ENCODE results near the gene RCBTB2.
"Not testable (repeated sequence)": the region's sequence is repeated elsewhere in the genome, so short reads cannot be mapped to it uniquely, and the experiment has no call there.

RCBTB2 gene

GRCh38 chr13:48532506-48533499, at the start of gene RCBTB2:
RCBTB2 (minus strand) TSS chr13:48533080; CDS start chr13:48521939, 11,141 bp downstream.
- DNase-seq (ENCODE audit: low read depth), result peak; percentile 75

DNA sequence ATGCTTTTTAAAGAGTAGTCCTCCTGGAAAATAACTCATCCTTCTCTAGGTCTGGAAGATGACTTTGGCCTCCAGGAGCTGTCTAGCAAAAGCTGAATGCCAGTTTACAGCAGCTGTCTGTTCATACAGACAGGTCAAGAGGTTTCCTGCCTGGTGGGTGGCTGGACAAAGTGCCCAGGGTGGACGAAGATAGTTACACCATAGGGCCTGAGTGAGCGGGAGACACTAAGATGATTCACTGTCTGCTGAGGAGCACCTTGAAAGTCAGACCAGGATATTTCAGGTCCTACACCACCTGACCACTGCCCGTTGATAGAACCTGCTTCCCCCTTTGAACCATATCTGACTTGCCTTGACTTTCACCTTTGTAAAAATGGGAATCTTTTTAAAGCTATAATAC, 49.2 kb upstream of the RCBTB2 start:
- no peak for DNase-seq (ENCODE audit: low read depth)

GRCh38 chr13:48580896-48581295, 48.0 kb upstream of the RCBTB2 start:
- no peak for DNase-seq (ENCODE audit: low read depth)

DNA sequence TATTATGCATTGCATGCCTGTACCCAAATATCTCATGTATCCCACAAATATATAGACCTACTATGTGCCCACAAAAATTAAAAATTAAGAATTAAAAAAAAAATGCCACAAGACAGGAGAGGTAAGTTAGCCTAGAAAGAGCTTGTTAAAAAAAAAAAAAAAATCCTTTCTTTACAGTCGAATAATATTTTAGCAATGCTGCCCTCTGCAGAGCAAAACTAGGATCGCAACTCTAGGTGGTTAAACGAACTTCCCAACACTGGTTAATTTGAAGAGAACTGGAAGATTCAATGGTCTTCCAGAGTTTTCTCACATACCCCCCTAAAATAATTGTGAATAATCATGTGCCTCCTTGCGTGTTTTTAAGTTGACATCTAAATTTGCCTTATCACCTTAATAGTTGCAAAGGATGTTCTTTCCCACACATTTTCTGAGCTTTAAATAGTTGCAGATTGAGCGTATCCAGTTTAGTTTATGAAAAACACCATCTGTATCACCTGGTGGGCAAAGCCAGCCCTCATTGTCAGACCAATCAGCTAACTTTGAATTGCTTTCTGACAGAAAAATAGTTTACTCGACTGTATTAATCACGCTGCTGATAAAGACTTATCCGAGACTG, 47.4 kb upstream of the RCBTB2 start:
- DNase-seq (ENCODE audit: low read depth), result no peak

DNA sequence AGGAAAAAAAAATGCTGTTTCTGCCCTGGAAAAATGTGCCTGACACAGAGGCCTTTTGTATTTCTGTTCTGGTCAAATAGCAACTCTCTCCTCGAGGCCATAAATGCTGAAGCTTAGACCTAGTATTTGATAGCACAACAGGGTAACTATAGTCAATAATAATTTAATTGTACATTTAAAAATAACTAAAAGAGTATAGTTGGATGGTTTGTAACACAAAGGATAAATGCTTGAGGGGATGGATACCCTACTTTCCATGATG, 47.0 kb upstream of the RCBTB2 start:
- DNase-seq (ENCODE audit: low read depth), result not testable (repeated sequence)

DNA sequence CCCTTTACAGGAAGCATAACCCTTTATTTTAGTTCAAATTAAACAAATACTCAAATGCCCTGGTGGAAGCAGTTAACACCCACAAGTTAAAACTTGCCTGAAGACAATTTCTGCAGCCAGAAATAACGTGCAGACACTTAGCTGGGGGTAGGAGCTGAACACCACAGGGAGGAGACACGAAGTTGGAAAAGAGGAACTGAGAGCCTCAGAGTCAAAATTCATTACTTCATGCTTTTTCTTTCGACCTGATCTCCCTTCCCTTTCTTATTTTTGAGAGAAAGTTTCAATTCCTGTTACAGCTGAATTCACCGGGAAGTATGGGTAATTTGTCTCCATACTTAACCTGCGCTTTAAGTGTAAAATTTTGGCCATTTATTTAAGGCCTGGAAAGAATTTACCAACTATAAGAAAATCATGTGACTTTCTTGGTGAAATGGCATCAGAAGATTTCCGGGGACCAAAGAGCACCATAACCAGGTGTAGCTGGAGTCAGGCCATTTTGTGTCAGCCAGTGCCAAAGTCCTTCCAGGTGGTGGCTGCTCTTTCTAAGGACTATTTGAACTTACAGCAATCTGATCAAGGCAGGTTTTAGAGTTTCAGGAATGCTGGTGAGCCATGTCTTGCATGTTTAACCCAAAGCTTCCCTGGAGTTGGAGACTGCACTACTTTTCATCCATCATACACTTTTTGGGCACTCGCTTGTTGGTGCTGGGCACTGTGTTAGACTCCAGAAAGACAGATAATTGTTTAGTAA, 46.5 kb upstream of the RCBTB2 start:
- no peak for DNase-seq (ENCODE audit: low read depth)

GRCh38 chr13:48578516-48579164, 45.8 kb upstream of the RCBTB2 start:
- no peak for DNase-seq (ENCODE audit: low read depth)

DNA sequence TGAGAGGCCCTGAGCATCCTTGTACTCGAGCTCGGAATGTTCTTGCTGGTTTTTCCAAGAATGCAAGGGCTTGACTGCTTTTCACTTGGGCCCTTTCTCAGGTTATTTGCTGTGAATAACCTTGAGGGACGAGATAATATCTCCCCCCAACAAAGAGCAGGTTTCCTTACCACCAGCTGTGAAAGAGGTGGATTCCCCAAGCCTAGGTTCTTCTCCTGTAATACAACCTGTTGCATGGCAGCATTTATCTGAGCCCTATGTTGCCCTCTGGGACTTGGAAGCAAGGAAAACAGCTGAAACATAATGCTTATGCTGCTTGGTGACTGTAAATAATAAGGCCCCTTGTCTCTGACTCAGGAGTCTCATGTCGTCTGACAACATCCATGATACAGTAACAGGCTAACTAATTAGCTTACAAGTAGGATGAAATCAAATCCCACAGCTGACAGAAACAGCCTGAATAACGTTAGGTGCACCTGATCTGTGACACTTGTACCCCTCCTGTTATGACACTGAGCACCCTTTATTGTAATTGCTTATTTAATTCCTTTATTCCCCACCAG, 43.6 kb upstream of the RCBTB2 start:
- DNase-seq (ENCODE audit: low read depth), result no peak

DNA sequence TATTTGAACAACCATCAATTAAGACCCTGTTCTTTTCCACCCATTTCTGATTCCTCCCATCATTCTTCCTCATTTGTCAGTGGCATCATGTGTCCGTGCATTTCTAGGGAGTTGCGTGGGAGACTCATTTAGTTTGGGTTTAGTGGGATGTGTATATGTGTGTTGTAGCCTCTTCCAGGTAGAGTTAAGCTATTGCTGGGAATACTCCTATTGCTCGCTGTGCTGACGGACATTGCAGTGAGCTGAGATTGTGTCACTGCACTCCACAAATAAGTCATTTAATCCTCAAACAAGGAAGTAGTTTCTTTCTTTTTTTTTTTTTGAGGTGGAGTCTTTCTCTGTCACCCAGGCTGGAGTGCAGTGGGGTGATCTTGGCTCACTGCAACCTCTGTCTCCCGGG, 42.2 kb upstream of the RCBTB2 start:
- DNase-seq (ENCODE audit: low read depth), result no peak

DNA sequence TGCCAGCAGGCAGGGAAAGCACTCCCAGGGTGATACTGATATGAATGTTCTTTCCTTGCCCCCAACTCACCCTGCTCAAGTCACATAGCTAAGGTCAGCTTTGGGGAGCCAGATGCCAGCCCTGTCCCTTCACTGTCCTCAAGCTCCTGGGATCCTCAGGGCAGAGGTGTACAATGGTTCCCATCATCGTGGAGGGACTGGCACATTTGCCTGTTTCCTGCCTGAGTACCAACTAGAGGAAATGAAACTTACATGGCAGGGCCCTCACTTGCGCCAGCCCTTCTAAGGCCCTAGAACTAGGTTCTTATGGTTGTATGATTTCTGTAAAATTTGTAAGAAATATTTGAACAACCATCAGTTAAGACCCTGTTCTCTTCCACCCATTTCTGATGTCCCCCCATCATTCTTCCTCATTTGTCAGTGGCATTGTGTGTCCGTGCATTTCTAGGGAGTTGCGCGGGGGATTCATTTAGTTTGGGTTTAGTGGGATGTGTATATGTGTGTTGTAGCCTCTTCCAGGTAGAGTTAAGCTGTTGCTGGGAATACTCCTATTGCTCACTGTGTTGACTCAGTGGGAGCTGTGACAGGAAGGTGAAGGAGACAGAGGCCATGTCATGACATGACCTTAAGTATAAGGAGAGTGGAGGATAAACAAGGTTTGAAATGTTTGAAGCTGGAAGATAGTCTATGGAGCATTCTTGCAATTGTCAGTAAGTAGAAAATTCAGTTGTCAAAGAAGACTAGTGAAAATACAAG, 41.3 kb upstream of the RCBTB2 start:
- DNase-seq (ENCODE audit: low read depth), result no peak

DNA sequence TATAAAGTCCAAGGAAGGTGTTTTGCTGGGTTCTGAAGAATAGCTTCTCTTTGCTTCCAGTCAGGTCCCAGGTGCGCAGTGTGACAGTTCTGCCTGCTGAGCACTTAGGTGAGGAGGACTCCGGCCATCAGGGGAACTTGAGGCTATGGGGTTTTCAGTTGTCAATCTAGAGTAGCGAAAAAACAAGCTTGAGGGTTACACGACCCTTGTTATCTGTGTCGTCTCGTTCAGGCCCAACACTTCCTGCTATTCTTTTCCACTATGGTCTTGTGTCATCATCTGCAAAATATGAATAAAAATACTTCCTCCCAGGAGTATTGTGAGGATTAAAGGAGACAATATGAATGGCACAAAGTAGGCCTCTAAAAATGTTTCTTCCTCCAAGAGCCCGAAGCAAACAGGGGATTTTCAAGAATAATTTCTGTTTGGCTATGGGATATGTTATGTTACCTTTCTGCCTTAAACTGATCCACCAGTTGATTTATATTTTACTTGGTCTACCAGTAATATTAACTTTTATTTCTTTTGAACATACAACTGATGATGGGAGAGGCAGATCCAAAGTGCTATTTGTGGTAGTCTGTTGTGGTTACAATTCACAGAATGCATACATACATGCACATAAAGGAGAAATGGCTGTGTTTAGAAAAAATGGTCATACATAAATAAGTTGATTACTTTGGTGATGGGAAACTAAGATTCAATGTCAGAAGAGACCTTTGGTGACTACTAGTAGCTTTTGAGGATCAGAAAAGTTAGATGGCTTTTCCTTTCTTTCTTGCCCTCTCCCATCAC, 40.5 kb upstream of the RCBTB2 start:
- no peak for DNase-seq (ENCODE audit: low read depth)

DNA sequence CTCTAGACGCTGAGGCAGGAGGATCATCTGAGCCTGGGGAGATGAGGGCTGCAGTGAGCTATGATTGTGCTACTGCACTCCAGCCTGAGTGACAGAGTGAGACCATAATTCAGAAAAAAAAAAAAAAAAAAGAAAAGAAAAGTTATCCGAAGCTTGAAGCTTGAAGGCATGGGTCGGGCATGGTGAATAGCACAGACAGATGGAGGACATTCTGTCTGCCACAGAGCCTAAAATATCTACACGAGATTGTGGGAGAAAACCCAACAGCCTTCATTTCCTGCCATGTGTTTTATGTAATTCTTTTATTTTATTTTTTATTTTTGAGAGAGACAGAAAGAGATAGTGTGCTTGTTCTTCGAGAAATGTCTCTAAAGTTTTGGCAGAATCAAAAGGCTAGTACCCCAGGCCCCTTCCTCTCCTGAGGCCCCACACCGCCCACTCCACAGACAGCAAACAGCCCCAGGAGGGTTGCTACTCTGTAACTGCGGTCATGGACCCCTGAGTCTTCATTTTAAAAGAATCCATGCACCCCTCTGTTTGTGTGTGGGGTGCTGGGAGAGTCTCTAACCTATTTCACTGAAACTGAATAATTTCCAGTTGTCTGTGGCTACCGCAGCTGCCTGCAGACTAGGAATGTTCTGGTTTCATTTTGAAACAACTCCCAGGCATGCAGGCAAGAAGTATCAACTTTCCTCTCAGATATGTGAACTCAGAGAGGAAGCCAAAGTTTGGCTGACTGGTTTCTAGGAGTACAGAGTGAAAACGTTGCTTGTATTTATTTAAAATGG, 38.4 kb upstream of the RCBTB2 start:
- no peak for DNase-seq (ENCODE audit: low read depth)

- DNase-seq (ENCODE audit: low read depth), result no peak
These were observed 37.4 kb upstream of the RCBTB2 start for GRCh38 chr13:48570216-48570828.

DNA sequence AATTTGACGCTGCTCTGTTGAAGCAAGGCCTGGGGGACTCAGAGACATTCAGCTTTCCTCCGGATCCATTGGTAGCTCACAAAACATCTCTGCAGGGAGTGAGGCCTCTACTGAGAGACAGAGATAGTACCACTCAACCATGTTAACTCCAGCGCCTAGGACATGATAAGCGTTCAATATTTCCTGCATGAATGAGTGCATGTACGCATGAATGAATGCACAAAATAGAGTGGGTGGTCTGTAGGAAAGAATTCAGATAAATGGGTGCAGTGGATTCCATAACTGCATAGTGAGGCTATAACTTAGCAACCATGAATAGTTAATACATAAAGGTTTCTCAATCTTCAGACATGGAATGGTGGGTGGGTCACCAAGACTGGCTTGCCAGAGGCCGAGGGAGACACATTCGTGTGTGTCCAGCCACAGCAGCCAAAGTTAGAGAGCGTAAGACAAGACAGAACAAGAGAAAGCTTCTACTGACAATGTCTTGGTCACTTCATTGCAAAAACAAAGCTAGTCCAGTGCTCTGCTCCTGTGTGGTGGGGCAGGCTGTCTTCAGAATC, 36.3 kb upstream of the RCBTB2 start:
- no peak for DNase-seq (ENCODE audit: low read depth)

- DNase-seq (ENCODE audit: low read depth), result no peak
These were observed 35.7 kb upstream of the RCBTB2 start for GRCh38 chr13:48568370-48569103.

GRCh38 chr13:48567515-48568369, 34.9 kb upstream of the RCBTB2 start:
- DNase-seq (ENCODE audit: low read depth), result no peak

GRCh38 chr13:48564056-48564455, 31.2 kb upstream of the RCBTB2 start:
- DNase-seq (ENCODE audit: low read depth), result no peak
